ENCODE measurements around the gene FHL3. TPM values are rescaled to one million over a fixed set of nuclear protein-coding genes. Genes with fewer than 3 reads are reported as not detected.

FHL3 gene
- total and polyA plus RNA-seq, 4 donors = 1.7 to 4.2 (median 2.8) TPM

DNA sequence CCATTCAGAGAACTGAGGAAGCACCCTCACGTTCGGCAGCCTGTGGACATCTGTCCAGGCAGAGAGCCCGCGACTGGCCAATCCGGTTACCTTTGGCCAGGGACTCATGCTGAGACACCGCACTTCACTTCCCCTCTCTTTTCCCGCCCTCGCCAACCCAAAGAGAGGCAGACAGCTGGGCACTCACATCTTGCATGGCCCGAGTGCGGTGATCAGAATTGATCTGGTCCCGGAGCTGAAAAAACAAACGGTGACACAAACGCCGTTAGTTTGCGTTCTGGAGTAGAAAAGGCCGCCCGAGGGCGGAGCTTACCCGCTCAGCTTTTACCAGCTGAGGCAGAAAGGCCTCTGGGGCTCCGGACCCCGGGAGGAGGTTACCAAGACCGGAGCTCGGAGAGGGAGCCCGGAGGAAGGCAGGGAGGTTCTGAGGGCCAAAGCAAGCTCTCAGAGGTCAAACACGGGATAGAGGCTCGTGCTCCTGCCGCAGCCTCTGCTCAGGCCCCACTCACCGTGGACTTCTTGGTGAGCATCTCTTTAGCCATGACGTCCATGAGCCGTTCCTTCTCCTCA, 15.9 kb downstream of the FHL3 start:
- no peak for TF ChIP-seq GABPA (IDR thresholded peaks at IDR 0.05 in 1 of 2, conservative IDR thresholded peaks at IDR 0.05 in 1 of 2)
- TF ChIP-seq, protein P1, sequence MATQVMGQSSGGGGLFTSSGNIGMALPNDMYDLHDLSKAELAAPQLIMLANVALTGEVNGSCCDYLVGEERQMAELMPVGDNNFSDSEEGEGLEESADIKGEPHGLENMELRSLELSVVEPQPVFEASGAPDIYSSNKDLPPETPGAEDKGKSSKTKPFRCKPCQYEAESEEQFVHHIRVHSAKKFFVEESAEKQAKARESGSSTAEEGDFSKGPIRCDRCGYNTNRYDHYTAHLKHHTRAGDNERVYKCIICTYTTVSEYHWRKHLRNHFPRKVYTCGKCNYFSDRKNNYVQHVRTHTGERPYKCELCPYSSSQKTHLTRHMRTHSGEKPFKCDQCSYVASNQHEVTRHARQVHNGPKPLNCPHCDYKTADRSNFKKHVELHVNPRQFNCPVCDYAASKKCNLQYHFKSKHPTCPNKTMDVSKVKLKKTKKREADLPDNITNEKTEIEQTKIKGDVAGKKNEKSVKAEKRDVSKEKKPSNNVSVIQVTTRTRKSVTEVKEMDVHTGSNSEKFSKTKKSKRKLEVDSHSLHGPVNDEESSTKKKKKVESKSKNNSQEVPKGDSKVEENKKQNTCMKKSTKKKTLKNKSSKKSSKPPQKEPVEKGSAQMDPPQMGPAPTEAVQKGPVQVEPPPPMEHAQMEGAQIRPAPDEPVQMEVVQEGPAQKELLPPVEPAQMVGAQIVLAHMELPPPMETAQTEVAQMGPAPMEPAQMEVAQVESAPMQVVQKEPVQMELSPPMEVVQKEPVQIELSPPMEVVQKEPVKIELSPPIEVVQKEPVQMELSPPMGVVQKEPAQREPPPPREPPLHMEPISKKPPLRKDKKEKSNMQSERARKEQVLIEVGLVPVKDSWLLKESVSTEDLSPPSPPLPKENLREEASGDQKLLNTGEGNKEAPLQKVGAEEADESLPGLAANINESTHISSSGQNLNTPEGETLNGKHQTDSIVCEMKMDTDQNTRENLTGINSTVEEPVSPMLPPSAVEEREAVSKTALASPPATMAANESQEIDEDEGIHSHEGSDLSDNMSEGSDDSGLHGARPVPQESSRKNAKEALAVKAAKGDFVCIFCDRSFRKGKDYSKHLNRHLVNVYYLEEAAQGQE (IDR thresholded peaks at IDR 0.05) = no peak
- TF ChIP-seq, protein P2, sequence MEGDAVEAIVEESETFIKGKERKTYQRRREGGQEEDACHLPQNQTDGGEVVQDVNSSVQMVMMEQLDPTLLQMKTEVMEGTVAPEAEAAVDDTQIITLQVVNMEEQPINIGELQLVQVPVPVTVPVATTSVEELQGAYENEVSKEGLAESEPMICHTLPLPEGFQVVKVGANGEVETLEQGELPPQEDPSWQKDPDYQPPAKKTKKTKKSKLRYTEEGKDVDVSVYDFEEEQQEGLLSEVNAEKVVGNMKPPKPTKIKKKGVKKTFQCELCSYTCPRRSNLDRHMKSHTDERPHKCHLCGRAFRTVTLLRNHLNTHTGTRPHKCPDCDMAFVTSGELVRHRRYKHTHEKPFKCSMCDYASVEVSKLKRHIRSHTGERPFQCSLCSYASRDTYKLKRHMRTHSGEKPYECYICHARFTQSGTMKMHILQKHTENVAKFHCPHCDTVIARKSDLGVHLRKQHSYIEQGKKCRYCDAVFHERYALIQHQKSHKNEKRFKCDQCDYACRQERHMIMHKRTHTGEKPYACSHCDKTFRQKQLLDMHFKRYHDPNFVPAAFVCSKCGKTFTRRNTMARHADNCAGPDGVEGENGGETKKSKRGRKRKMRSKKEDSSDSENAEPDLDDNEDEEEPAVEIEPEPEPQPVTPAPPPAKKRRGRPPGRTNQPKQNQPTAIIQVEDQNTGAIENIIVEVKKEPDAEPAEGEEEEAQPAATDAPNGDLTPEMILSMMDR (IDR thresholded peaks at IDR 0.05; ENCODE audit: low read depth, low read length, missing input control) = no peak
- TF ChIP-seq FOXA2 (IDR thresholded peaks at IDR 0.05) = no peak
- no peak for TF ChIP-seq YY1 (IDR thresholded peaks at IDR 0.05)
- TF ChIP-seq HNF4A (conservative IDR thresholded peaks at IDR 0.05) = no peak
- TF ChIP-seq EGR1 (IDR thresholded peaks at IDR 0.05; ENCODE audit: low read depth in 2 of 2) = no peak
- no peak for TF ChIP-seq HNF4G (IDR thresholded peaks at IDR 0.05)
- TF ChIP-seq, protein P3, sequence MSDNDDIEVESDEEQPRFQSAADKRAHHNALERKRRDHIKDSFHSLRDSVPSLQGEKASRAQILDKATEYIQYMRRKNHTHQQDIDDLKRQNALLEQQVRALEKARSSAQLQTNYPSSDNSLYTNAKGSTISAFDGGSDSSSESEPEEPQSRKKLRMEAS (IDR thresholded peaks at IDR 0.05) = no peak
- TF ChIP-seq SP1 (IDR thresholded peaks at IDR 0.05) = no peak
- no peak for TF ChIP-seq RAD21 (IDR thresholded peaks at IDR 0.05)
- TF ChIP-seq, protein P4, sequence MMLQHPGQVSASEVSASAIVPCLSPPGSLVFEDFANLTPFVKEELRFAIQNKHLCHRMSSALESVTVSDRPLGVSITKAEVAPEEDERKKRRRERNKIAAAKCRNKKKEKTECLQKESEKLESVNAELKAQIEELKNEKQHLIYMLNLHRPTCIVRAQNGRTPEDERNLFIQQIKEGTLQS (IDR thresholded peaks at IDR 0.05) = no peak
- no peak for TF ChIP-seq JUND (IDR thresholded peaks at IDR 0.05)
- TF ChIP-seq, protein P5, sequence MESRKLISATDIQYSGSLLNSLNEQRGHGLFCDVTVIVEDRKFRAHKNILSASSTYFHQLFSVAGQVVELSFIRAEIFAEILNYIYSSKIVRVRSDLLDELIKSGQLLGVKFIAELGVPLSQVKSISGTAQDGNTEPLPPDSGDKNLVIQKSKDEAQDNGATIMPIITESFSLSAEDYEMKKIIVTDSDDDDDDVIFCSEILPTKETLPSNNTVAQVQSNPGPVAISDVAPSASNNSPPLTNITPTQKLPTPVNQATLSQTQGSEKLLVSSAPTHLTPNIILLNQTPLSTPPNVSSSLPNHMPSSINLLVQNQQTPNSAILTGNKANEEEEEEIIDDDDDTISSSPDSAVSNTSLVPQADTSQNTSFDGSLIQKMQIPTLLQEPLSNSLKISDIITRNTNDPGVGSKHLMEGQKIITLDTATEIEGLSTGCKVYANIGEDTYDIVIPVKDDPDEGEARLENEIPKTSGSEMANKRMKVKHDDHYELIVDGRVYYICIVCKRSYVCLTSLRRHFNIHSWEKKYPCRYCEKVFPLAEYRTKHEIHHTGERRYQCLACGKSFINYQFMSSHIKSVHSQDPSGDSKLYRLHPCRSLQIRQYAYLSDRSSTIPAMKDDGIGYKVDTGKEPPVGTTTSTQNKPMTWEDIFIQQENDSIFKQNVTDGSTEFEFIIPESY (IDR thresholded peaks at IDR 0.05) = no peak
- no peak for TF ChIP-seq NR2F2 (IDR thresholded peaks at IDR 0.05)
- DNase-seq (ENCODE audit: low spot score) = peak; percentile 57
- no peaks in the 10 kb centered on the region for H3K27me3 ChIP-seq (ENCODE audit: control insufficient read depth in 4 of 4, insufficient read depth in 4 of 4, low read length in 3 of 4)
- H3K36me3 ChIP-seq (ENCODE audit: control insufficient read depth in 4 of 4, insufficient read depth in 3 of 4, low read depth in 1 of 4, low read length in 3 of 4) = peaks cover 13 to 25% (median 16%) of the 10 kb centered on the region in 4 donors
- H3K27ac ChIP-seq (ENCODE audit: low read depth in 1 of 2, low read length in 2 of 2) = peak overlapping the region; percentile 67 to 75
- under 1% methylated on average over 30 of the region's 30 CpGs for WGBS
- H3K4me1 ChIP-seq (ENCODE audit: control insufficient read depth in 4 of 4, insufficient read depth in 4 of 4, low read length in 3 of 4) = peaks cover 8 to 18% (median 14%) of the 10 kb centered on the region in 4 donors
- H3K4me3 ChIP-seq (ENCODE audit: low read depth in 1 of 3, low read length in 3 of 3) = peak overlapping the region; percentile 83 to 98 (median 92)
- H3K9me3 ChIP-seq (ENCODE audit: control insufficient read depth in 4 of 4, low read length in 3 of 4) = no peaks in the 10 kb centered on the region
- peak overlapping the region; percentile 10 to 69 for H3K9ac ChIP-seq (ENCODE audit: low read depth in 1 of 2, low read length in 2 of 2)

DNA sequence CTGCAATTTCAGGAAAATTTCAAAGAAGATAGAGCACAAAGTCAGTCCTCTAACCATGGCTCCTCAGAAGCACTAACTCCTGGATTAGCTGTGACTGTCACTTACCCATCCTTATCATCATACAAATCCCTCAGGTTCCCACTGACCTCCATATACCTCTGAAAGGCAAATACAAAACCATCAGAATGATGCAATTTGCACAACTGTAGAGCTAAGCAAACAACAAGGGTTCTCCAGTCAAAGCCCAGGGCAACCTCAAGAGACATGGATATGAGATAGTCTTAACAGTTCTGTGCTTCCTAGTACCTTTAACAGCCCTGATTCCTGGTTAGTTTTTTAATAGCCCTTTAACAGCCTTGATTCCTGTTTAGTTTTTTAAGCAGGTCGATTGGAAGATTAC, 17.6 kb downstream of the FHL3 start:
- Histone ChIP-seq H3K36me3 (ENCODE audit: control insufficient read depth in 4 of 4, insufficient read depth in 3 of 4, low read depth in 1 of 4, low read length in 3 of 4) (peaks cover 19 to 39% (median 26%) of the 10 kb centered on the region in 4 donors), H3K4me1 (ENCODE audit: control insufficient read depth in 4 of 4, insufficient read depth in 4 of 4, low read length in 3 of 4) (peaks cover 8 to 18% (median 14%) of the 10 kb centered on the region in 4 donors), H3K27ac (ENCODE audit: low read depth in 1 of 2, low read length in 2 of 2) (no peak overlapping the region), H3K27me3 (ENCODE audit: control insufficient read depth in 4 of 4, insufficient read depth in 4 of 4, low read length in 3 of 4) (no peaks in the 10 kb centered on the region), H3K9ac (ENCODE audit: low read depth in 1 of 2, low read length in 2 of 2) (no peak overlapping the region), H3K9me3 (ENCODE audit: control insufficient read depth in 4 of 4, low read length in 3 of 4) (no peaks in the 10 kb centered on the region), H3K4me3 (ENCODE audit: low read depth in 1 of 3, low read length in 3 of 3) (no peak overlapping the region)
- DNase-seq (ENCODE audit: low spot score) = no peak
- WGBS = 24% methylated on average over 1 of the region's 1 CpG
- TF ChIP-seq, protein P5 (IDR thresholded peaks at IDR 0.05) = no peak
- TF ChIP-seq YY1 (IDR thresholded peaks at IDR 0.05) (no peak), HNF4A (conservative IDR thresholded peaks at IDR 0.05) (peak in 1 of 2 donors; percentile 8), NR2F2 (IDR thresholded peaks at IDR 0.05) (no peak), SP1 (IDR thresholded peaks at IDR 0.05) (no peak), HNF4G (IDR thresholded peaks at IDR 0.05) (no peak), EGR1 (IDR thresholded peaks at IDR 0.05; ENCODE audit: low read depth in 2 of 2) (no peak), GABPA (IDR thresholded peaks at IDR 0.05 in 1 of 2, conservative IDR thresholded peaks at IDR 0.05 in 1 of 2) (no peak), RAD21 (IDR thresholded peaks at IDR 0.05) (no peak), RXRA (IDR thresholded peaks at IDR 0.05) (peak in 1 of 2 donors; percentile 19)
- TF ChIP-seq, protein P1 (IDR thresholded peaks at IDR 0.05) = no peak
- TF ChIP-seq, protein P3 (IDR thresholded peaks at IDR 0.05) = no peak
